DOHH2 (cell line): ENCODE measurements around the gene DLX2.

Experiments used
- H3F3A ChIP-seq: fragments of 200-600 bp; sonication (generic), shearing (Covaris generic); 2 replicates; pipeline ENCODE4 v1.6.0; 2016; ENCODE audit warnings: antibody characterized with exemption, mild to moderate bottlenecking; ENCODE audit not compliant: control insufficient read depth, insufficient read depth
- H3K27ac ChIP-seq: fragments of 200-600 bp; sonication (generic); 2 replicates; pipeline ENCODE4 v1.5.1; 2014; ENCODE audit warnings: low read depth, mild to moderate bottlenecking, low read length, moderate library complexity
- H3K27me3 ChIP-seq: fragments of 200-600 bp; sonication (generic); 2 replicates; pipeline ENCODE4 v1.6.1; 2014; ENCODE audit warnings: mild to moderate bottlenecking, low read length, mixed read lengths; ENCODE audit not compliant: control insufficient read depth
- H3K36me3 ChIP-seq: fragments of 200-600 bp; sonication (generic); 2 replicates; pipeline ENCODE4 v1.6.1; 2014; ENCODE audit warnings: mild to moderate bottlenecking, low read length, moderate library complexity, mixed read lengths; ENCODE audit not compliant: control insufficient read depth
- H3K4me1 ChIP-seq: fragments of 200-600 bp; sonication (generic); 2 replicates; pipeline ENCODE4 v1.6.1; 2014; ENCODE audit warnings: mild to moderate bottlenecking, low read length, mixed read lengths; ENCODE audit not compliant: control insufficient read depth
- H3K4me2 ChIP-seq: fragments of 200-600 bp; sonication (generic); 2 replicates; pipeline ENCODE4 v1.6.0; 2014; ENCODE audit warnings: mild to moderate bottlenecking, low read length, moderate library complexity
- H3K4me3 ChIP-seq: fragments of 200-600 bp; sonication (generic); 2 replicates; pipeline ENCODE4 v1.5.1; 2014; ENCODE audit warnings: mild to moderate bottlenecking, low read length, mixed read lengths
- H3K79me2 ChIP-seq: fragments of 200-600 bp; sonication (generic); 2 replicates; pipeline ENCODE4 v1.6.1; 2014; ENCODE audit warnings: mild to moderate bottlenecking, low read length, mixed read lengths; ENCODE audit not compliant: control insufficient read depth
- H3K9me2 ChIP-seq: fragments of 200-600 bp; sonication (generic); replicated peaks from 2 replicates; pipeline ENCODE4 v1.6.1; 2014; ENCODE audit warnings: mild to moderate bottlenecking, low read length, mixed read lengths; ENCODE audit not compliant: control insufficient read depth
- H3K9me3 ChIP-seq: fragments of 200-600 bp; sonication (generic); 2 replicates; pipeline ENCODE4 v1.6.1; 2014; ENCODE audit warnings: antibody characterized with exemption, low read length, mixed read lengths; ENCODE audit not compliant: control insufficient read depth, insufficient read depth
- H4K20me1 ChIP-seq: fragments of 200-600 bp; sonication (generic); 2 replicates; pipeline ENCODE4 v1.6.0; 2014; ENCODE audit warnings: low read depth, mild to moderate bottlenecking, antibody characterized with exemption, low read length, moderate library complexity; ENCODE audit not compliant: control insufficient read depth, insufficient read depth
- EZH2phosphoT487 ChIP-seq: fragments of 200-600 bp; sonication (generic); IDR thresholded peaks from 2 replicates; pipeline ENCODE4 v1.6.1; 2017; ENCODE audit warnings: borderline replicate concordance, mild to moderate bottlenecking, antibody characterized with exemption, low read length, moderate library complexity, mixed read lengths
- TF ChIP-seq, protein P1 (sequence below): fragments of 200-600 bp; sonication (generic); IDR thresholded peaks from one replicate; pipeline ENCODE4 v1.5.1; 2014; ENCODE audit warnings: antibody characterized with exemption, mild to moderate bottlenecking, low read depth, low read length; ENCODE audit not compliant: poor library complexity, severe bottlenecking

DLX2 gene

DNA sequence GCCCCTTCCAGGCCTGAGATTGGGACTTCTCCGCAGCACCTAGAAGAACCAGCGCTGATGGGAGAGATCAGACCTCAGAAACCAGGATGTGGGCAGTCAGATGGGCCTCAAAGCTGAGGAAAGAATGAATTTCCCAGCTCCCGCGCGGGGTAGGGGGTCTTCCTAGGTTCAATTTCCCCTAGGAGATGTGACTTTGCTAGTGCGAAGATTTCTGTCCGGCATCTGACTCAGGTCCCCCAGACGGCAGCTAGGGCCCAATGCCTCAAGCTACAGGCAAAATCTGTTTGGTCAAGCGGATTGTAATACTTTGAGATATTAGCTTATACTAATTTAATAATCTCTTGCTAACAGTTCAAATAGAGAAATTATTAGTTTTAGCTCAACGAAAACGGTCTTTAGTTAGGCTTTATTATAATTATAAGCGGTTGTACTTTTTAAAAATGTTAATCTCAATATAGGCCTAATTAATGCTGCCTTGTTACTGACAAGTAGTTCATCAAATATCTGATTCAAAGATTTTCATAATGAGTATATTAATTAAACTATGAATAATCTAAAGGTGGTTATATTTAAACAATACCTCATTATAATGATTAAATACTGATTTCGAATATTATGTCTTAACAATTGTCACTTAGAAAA, 11.6 kb downstream of the DLX2 start:
- TF ChIP-seq, protein P1, sequence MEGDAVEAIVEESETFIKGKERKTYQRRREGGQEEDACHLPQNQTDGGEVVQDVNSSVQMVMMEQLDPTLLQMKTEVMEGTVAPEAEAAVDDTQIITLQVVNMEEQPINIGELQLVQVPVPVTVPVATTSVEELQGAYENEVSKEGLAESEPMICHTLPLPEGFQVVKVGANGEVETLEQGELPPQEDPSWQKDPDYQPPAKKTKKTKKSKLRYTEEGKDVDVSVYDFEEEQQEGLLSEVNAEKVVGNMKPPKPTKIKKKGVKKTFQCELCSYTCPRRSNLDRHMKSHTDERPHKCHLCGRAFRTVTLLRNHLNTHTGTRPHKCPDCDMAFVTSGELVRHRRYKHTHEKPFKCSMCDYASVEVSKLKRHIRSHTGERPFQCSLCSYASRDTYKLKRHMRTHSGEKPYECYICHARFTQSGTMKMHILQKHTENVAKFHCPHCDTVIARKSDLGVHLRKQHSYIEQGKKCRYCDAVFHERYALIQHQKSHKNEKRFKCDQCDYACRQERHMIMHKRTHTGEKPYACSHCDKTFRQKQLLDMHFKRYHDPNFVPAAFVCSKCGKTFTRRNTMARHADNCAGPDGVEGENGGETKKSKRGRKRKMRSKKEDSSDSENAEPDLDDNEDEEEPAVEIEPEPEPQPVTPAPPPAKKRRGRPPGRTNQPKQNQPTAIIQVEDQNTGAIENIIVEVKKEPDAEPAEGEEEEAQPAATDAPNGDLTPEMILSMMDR, result no peak
- TF ChIP-seq EZH2phosphoT487, result no peak
- Histone ChIP-seq H4K20me1 (no peaks in the 10 kb centered on the region), H3K4me3 (no peak overlapping the region), H3K9me3 (no peaks in the 10 kb centered on the region), H3K79me2 (no peaks in the 10 kb centered on the region), H3F3A (peaks cover 14% of the 10 kb centered on the region; the same call in 1 of the 2 replicates), H3K27me3 (peaks cover 93% of the 10 kb centered on the region), H3K27ac (no peak overlapping the region), H3K4me2 (no peak overlapping the region), H3K9me2 (no peaks in the 10 kb centered on the region), H3K36me3 (no peaks in the 10 kb centered on the region), H3K4me1 (peaks cover 22% of the 10 kb centered on the region)

DNA sequence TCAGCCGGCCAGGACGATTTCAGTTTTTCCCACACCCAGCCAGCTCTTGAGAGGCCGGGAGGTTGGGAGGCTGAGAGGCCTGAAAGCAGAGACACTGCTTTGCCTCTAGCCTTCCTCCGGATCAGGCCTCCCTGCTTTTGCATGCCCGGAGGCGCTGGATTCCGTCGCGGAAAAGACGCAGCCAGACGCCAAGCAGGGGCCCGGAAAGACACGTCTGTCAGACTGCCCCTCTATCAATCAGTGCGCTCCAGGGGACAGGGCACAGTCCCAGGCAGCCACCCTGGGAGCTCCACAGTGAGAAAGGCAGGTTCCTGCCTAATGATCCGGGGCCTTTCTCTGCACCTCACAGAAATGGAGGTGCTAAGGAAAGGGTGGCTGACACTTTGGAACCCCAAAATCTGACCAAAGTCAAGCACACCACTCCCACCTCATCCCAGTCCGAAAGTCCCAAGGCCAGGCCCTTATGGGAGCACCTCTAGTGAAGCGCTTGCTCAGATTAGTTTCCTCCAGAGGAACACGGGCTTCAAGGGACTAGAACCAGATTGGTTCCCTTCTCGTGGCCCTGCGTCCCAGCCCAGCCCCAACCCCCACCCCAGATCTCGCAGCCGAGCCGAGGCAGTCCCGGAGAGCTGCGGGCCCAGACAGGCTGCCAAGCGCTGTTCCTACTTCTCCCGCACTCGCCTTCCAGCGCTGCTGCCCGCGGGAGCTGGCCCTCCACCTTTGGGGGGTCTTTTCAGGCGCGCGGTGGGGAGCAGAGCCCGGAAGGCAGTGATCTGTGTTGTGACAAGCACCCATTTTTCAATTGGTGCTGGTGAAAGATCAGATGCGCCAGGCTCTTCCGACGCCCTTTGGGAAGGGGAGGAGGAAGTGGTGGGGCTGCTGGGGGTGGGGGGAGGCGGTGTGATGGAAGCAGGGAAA, 12.4 kb downstream of the DLX2 start:
- Histone ChIP-seq H3F3A (peaks cover 14% of the 10 kb centered on the region; the same call in 1 of the 2 replicates), H3K27ac (no peak overlapping the region), H3K36me3 (no peaks in the 10 kb centered on the region), H3K27me3 (peaks cover 92% of the 10 kb centered on the region), H3K4me1 (peaks cover 21% of the 10 kb centered on the region), H3K4me2 (no peak overlapping the region), H4K20me1 (no peaks in the 10 kb centered on the region; the same call in 1 of the 2 replicates), H3K79me2 (no peaks in the 10 kb centered on the region), H3K9me3 (no peaks in the 10 kb centered on the region), H3K9me2 (no peaks in the 10 kb centered on the region), H3K4me3 (no peak overlapping the region)
- TF ChIP-seq, protein P1, result no peak
- no peak for TF ChIP-seq EZH2phosphoT487

DNA sequence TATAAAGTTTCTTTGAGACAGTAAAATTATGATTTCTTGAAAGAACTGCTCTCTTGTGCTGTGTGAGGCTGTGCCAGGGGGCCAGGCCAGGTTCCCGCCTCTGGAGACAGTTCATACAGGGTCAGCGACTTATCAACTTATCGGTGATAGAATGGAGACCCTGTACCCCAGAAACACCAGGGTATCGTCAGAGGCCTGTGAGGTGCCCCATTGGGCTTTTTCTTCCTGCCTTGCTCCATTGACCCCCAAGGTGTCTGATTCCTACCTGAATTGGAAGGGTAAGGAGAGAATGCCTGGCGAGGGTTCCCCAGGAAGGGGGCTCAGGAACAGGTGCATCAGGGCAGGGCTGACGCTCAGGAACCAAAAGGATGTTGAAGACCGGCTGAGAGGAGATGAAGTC, 13.1 kb downstream of the DLX2 start:
- Histone ChIP-seq H3K4me1 (peaks cover 17% of the 10 kb centered on the region), H3K9me3 (no peaks in the 10 kb centered on the region), H4K20me1 (no peaks in the 10 kb centered on the region; the same call in 1 of the 2 replicates), H3K4me2 (no peak overlapping the region), H3K36me3 (no peaks in the 10 kb centered on the region), H3K4me3 (no peak overlapping the region), H3F3A (peaks cover 14% of the 10 kb centered on the region; the same call in 1 of the 2 replicates), H3K27me3 (peaks cover 89% of the 10 kb centered on the region), H3K27ac (no peak overlapping the region), H3K79me2 (no peaks in the 10 kb centered on the region), H3K9me2 (no peaks in the 10 kb centered on the region)
- TF ChIP-seq, protein P1, result no peak
- no peak for TF ChIP-seq EZH2phosphoT487
